Heart left ventricle (tissue), 13 donors: ENCODE measurements around the gene LAPTM4A.

Source experiments
- CTCF ChIP-seq, 12 donors: fragments of 200-600 bp; sonication (generic) in 4 of 12; IDR thresholded peaks; one replicate each; pipeline versions ENCODE4 v1.5.0 to v1.8.0; 2018 to 2022; ENCODE audit warnings: antibody characterized with exemption in 12 of 12, mild to moderate bottlenecking in 5 of 12
- POLR2A ChIP-seq, 2 donors: fragments of 450-650 bp; IDR thresholded peaks; one replicate each; pipeline ENCODE4 v1.6.1; 2017; ENCODE audit warnings: antibody characterized with exemption in 2 of 2, mild to moderate bottlenecking in 2 of 2, moderate library complexity in 2 of 2
- donor health status: ischemic (EF 13 %, LVEDD 7.1; RV severe dilation, severe dysfunction).
- donor health status: DM: no; HTN: yes; CAD: no.
- donor health status: DM: no; HTN: no; CAD: no.
- donor health status: ischemic (EF 25% LVEDD 6.9; RV normal size, moderate dysfunction).
- donor health status: ischemic (EF 25% LVEDD 5.7; RV mildly dilated, moderate dysfunction).
- donor health status: ischemic (EF 35%, LVEDD 5.7; RV mildly dilated, moderate dysfunction).
- donor health status: nonischemic (EF 11% LVEDD 7.7; RV severe dilation, severe dysfunction).
- donor health status: DM: yes; HTN: yes; CAD: no.
- donor health status: PGD.
- donor health status: ischemic (EF 29% LVEDD 5.4; RV normal size, mild dysfunction).
- donor health status: nonischemic (EF 23%, LVEDD 6.1; RV moderate dilation, normal function).

- TF ChIP-seq POLR2A (IDR thresholded peaks at IDR 0.05) (no peak), CTCF (IDR thresholded peaks at IDR 0.05) (no peak)
Observed at GRCh38 chr2:20071397-20072383, 20.3 kb upstream of the LAPTM4A start.
